Keratinocyte (primary cell): ENCODE data around the gene TM7SF3. TPM values are rescaled to one million over a fixed set of nuclear protein-coding genes. Genes with fewer than 3 reads are reported as not detected.
A peak's percentile ranks its signal among the peaks of the same experiment; 100 is the strongest.

Experiments used
- DNase-seq: peaks from one replicate; pipeline ENCODE4 v3.0.0-alpha.2; 2011; ENCODE audit warnings: low read depth, missing footprints, low spot score
- FAIRE-seq: peaks from 2 replicates; lab custom pipeline; 2011; peaks lifted over from hg19 to GRCh38; lab: Jason Lieb, UNC
- H2AFZ ChIP-seq: 2 replicates; pipeline ENCODE4 v1.6.0; 2012; ENCODE audit warnings: low read length, control low read depth, inconsistent platforms; ENCODE audit not compliant: control insufficient read depth
- H3K27ac ChIP-seq: 2 replicates; pipeline ENCODE4 v1.5.1; 2011; ENCODE audit warnings: low read length; ENCODE audit not compliant: control insufficient read depth, insufficient read depth
- H3K27me3 ChIP-seq: 3 replicates; pipeline ENCODE4 v1.6.0; 2011; ENCODE audit warnings: low read length; ENCODE audit not compliant: control insufficient read depth, insufficient read depth; ENCODE audit errors: extremely low read depth
- H3K36me3 ChIP-seq, 2 experiments: 2 replicates in 1 of 2; 3 replicates in 1 of 2; pipeline ENCODE4 v1.5.1; 2011; ENCODE audit warnings: low read length in 2 of 2, mild to moderate bottlenecking in 1 of 2; ENCODE audit not compliant: control insufficient read depth in 2 of 2, insufficient read depth in 2 of 2; ENCODE audit errors: extremely low read depth in 1 of 2
- H3K4me1 ChIP-seq: 3 replicates; pipeline ENCODE4 v1.5.1; 2011; ENCODE audit warnings: low read length; ENCODE audit not compliant: control insufficient read depth, insufficient read depth; ENCODE audit errors: extremely low read depth
- H3K4me2 ChIP-seq: 3 replicates; pipeline ENCODE4 v1.6.0; 2011; ENCODE audit warnings: low read depth, low read length; ENCODE audit not compliant: control insufficient read depth, insufficient read depth; ENCODE audit errors: extremely low read depth
- H3K4me3 ChIP-seq, 3 experiments: fragments of 200-600 bp in 1 of 3; sonication (generic) in 1 of 3; 2 replicates in 2 of 3; 3 replicates in 1 of 3; pipeline ENCODE4 v1.5.1; 2011 to 2016; ENCODE audit warnings: low read length in 3 of 3, mild to moderate bottlenecking in 3 of 3, control low read depth in 2 of 3, inconsistent platforms in 1 of 3, low read depth in 1 of 3, mixed read lengths in 1 of 3, mixed run types in 1 of 3, moderate library complexity in 1 of 3; ENCODE audit not compliant: control insufficient read depth in 2 of 3, insufficient read depth in 2 of 3; ENCODE audit errors: extremely low read depth in 1 of 3
- H3K79me2 ChIP-seq: 2 replicates; pipeline ENCODE4 v1.6.0; 2012; ENCODE audit warnings: low read length; ENCODE audit not compliant: control insufficient read depth, insufficient read depth
- H3K9ac ChIP-seq: 3 replicates; pipeline ENCODE4 v1.6.0; 2011; ENCODE audit warnings: low read length; ENCODE audit not compliant: control insufficient read depth, insufficient read depth; ENCODE audit errors: extremely low read depth
- H3K9me1 ChIP-seq: 3 replicates; pipeline ENCODE4 v1.6.0; 2011; ENCODE audit warnings: low read length; ENCODE audit not compliant: control insufficient read depth, insufficient read depth; ENCODE audit errors: extremely low read depth
- H3K9me3 ChIP-seq: 2 replicates; pipeline ENCODE4 v1.5.1; 2012; ENCODE audit warnings: low read depth, low read length; ENCODE audit not compliant: control insufficient read depth
- H4K20me1 ChIP-seq: 3 replicates; pipeline ENCODE4 v1.6.0; 2011; ENCODE audit warnings: low read length; ENCODE audit not compliant: control insufficient read depth, insufficient read depth; ENCODE audit errors: extremely low read depth
- EZH2 ChIP-seq: IDR thresholded peaks from one replicate; pipeline ENCODE4 v1.6.1; 2012; ENCODE audit warnings: inconsistent platforms, mild to moderate bottlenecking, low read length, moderate library complexity
- dilution Hi-C: fragments of 300-500 bp; cut with MboI; formaldehyde crosslinking; loops from one replicate; pipeline ENCODE4 v1.7.0; 2020; ENCODE audit warnings: low sequenced_read_pairs; ENCODE audit not compliant: extremely low pct_ligation_motif_present
- polyA plus RNA-seq, 5 experiments: library from polyadenylated mRNA; depleted of rRNA in 3 of 5; stranded (reverse) in 3 of 5; stranded (forward) in 1 of 5; unstranded in 1 of 5; fragments of >200 nt; gene quantifications; 1 replicate in 1 of 5; 2 replicates in 3 of 5; 3 replicates in 1 of 5; pipeline versions ENCODE4 v1.2.1 to v1.2.3, GENCODE V29; 2011 to 2012; ENCODE audit warnings: missing spikeins in 2 of 5, low read depth in 1 of 5, low replicate concordance in 1 of 5
- TF ChIP-seq, protein P1 (sequence below), 3 experiments: IDR thresholded peaks in 1 of 3; conservative IDR thresholded peaks in 1 of 3; optimal IDR thresholded peaks in 1 of 3; 2 replicates in 2 of 3; 3 replicates in 1 of 3; pipeline versions ENCODE3 to v1.5.1; 2011; ENCODE audit warnings: low read length in 3 of 3, mild to moderate bottlenecking in 3 of 3, moderate library complexity in 2 of 3, control low read depth in 1 of 3, inconsistent platforms in 1 of 3; ENCODE audit not compliant: insufficient read depth in 2 of 3; ENCODE audit errors: extremely low read depth in 1 of 3

TM7SF3 gene
- polyA plus RNA-seq, 1 donor (not counting 4 experiments of a cell fraction or from before 2014, with no cell fraction given): 407 TPM

DNA sequence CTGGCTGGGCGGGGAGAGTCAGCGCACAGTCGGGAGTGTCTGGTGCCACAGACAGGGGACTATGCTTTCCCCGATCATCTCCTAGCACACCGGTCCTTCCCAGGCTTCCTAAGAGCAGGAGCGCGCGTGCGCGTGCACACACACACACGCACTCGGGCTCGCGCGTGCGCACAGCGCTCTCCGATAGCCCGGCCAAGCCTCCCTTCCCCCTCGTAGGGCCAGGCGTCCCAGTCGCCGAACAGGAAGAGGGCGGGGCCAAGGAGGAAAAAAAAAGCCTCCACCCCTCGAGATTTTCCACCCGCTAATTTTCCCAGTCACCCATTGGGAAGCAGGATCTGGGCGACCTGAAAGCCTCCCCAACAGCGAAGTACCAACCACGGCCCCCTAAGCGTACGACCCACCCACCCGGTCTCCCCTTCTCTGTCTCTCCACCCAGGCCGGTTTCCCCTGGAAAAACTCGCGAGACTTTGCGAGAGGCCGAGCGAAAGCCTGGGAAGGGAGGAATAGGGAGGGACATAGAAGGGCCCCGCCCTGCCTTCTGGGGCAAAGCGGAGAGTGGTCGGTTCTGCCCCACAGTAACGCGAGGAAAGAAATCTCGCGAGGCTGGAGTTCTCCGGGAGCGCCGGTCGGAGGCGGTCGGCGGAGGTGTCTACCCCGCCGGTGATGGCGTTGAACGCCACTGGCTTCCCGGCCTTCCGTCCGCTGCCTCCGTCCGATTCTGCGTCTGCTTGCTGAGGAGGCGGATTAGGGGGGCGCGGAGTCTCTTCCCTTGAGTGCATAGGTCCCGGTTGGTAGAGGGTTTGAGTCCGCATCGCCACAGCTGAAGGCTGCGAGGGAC lies 76.1 kb downstream of the TM7SF3 start, which contains the start of the genes FGFR1OP2 and INTS13:
Gene FGFR1OP2, plus strand, starts transcription at position 608 of the 838 bp plus-strand sequence. CDS start 15,689 bp downstream, outside the sequence.
Gene INTS13, minus strand, starts transcription at position 119 of the 838 bp plus-strand sequence. CDS start 1,178 bp downstream, outside the sequence.
- no peaks in the 10 kb centered on the region for H4K20me1 ChIP-seq
- H3K9ac ChIP-seq: peak within 1 kb of the TSS; percentile 97
- H3K27ac ChIP-seq: peak within 1 kb of the TSS; percentile 93
- FAIRE-seq (peak; percentile 67), DNase-seq (peak; percentile 93)
- peak within 1 kb of the TSS; percentile 96 to 100 (median 97) for H3K4me3 ChIP-seq
- H3K27me3 ChIP-seq: no peaks in the 10 kb centered on the region
- H2AFZ ChIP-seq: peak within 1 kb of the TSS; percentile 97
- peaks cover 2 to 6% of the 10 kb centered on the region in 2 experiments for H3K36me3 ChIP-seq
- no peak for TF ChIP-seq EZH2
- TF ChIP-seq, protein P1, sequence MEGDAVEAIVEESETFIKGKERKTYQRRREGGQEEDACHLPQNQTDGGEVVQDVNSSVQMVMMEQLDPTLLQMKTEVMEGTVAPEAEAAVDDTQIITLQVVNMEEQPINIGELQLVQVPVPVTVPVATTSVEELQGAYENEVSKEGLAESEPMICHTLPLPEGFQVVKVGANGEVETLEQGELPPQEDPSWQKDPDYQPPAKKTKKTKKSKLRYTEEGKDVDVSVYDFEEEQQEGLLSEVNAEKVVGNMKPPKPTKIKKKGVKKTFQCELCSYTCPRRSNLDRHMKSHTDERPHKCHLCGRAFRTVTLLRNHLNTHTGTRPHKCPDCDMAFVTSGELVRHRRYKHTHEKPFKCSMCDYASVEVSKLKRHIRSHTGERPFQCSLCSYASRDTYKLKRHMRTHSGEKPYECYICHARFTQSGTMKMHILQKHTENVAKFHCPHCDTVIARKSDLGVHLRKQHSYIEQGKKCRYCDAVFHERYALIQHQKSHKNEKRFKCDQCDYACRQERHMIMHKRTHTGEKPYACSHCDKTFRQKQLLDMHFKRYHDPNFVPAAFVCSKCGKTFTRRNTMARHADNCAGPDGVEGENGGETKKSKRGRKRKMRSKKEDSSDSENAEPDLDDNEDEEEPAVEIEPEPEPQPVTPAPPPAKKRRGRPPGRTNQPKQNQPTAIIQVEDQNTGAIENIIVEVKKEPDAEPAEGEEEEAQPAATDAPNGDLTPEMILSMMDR (optimal IDR thresholded peaks at IDR 0.05 in 1 of 3, IDR thresholded peaks at IDR 0.05 in 1 of 3, conservative IDR thresholded peaks at IDR 0.05 in 1 of 3; ENCODE audit: extremely low read depth in 1 of 3, insufficient read depth in 2 of 3, low read length in 3 of 3): no peak
- H3K9me3 ChIP-seq: no peaks in the 10 kb centered on the region
- H3K4me1 ChIP-seq: peaks cover 17% of the 10 kb centered on the region
- peak within 1 kb of the TSS; percentile 90 for H3K4me2 ChIP-seq
- dilution Hi-C loops: no loop called here
- peaks cover 79% of the 10 kb centered on the region for H3K79me2 ChIP-seq
- no peaks in the 10 kb centered on the region for H3K9me1 ChIP-seq

DNA sequence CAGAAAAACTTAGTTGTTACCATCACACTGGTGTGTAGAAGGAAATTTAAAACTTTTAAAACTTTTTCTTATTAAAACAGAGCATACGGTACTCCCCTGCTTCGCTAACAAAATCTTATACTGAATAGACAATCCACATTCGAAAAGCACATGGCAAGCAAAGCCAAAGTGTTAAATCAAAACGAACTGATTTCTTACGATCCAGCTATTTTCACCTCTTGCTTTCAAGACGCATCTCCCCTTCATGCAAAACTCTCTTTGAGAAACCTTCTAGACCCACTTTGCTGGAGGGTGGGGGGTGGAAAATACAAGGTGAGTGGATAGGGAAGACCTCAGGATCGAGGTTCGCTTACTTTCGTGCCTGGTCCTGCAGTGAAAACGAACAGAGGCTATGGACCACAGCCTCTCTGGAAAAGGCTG lies 76.7 kb downstream of the TM7SF3 start:
- H3K36me3 ChIP-seq: peaks cover 2 to 6% of the 10 kb centered on the region in 2 experiments

More for the DNA sequence above, 76.7 kb downstream of the TM7SF3 start:
- peaks cover 72% of the 10 kb centered on the region for H3K79me2 ChIP-seq
- H3K9me1 ChIP-seq: no peaks in the 10 kb centered on the region
- peak overlapping the region; percentile 97 for H3K9ac ChIP-seq
- dilution Hi-C loops: no loop called here
- TF ChIP-seq EZH2: no peak
- TF ChIP-seq, protein P1 (optimal IDR thresholded peaks at IDR 0.05 in 1 of 3, IDR thresholded peaks at IDR 0.05 in 1 of 3, conservative IDR thresholded peaks at IDR 0.05 in 1 of 3; ENCODE audit: extremely low read depth in 1 of 3, insufficient read depth in 2 of 3, low read length in 3 of 3): no peak
- peak overlapping the region; percentile 93 for H3K27ac ChIP-seq
- no peak for FAIRE-seq
- H3K4me2 ChIP-seq: peak overlapping the region; percentile 80
- no peaks in the 10 kb centered on the region for H3K27me3 ChIP-seq
- peaks cover 17% of the 10 kb centered on the region for H3K4me1 ChIP-seq
- no peaks in the 10 kb centered on the region for H3K9me3 ChIP-seq
- H4K20me1 ChIP-seq: no peaks in the 10 kb centered on the region
- DNase-seq: no peak
- peak overlapping the region; percentile 88 for H2AFZ ChIP-seq
- peak overlapping the region; percentile 96 to 100 (median 97) for H3K4me3 ChIP-seq
